Heart left ventricle (tissue), 16 donors: ENCODE measurements around the gene PKDCC. TPM values are rescaled to one million over a fixed set of nuclear protein-coding genes. Genes with fewer than 3 reads are reported as not detected.
"Not testable (repeated sequence)": the region's sequence is repeated elsewhere in the genome, so short reads cannot be mapped to it uniquely, and the experiment has no call there.

Source experiments
- ATAC-seq, 4 donors: fragments of 200-7000 bp; cut with Tn5 transposase; one replicate each; pipeline ENCODE4 v1.9.1; 2020 to 2022; ENCODE audit warnings: moderate library complexity in 4 of 4, mild to moderate bottlenecking in 3 of 4, moderate number of reproducible peaks in 1 of 4
- DNase-seq, 5 donors: peaks; one replicate each; pipeline ENCODE4 v3.0.0-alpha.2; 2020
- H3K27ac ChIP-seq, 12 donors: fragments of 200-600 bp; sonication (generic) in 4 of 12; one replicate each; pipeline versions ENCODE4 v1.5.0 to v1.8.0; 2016 to 2022; ENCODE audit warnings: mild to moderate bottlenecking in 2 of 12
- H3K27me3 ChIP-seq, 9 donors: fragments of 200-600 bp; sonication (generic) in 2 of 9; one replicate each; pipeline versions ENCODE4 v1.5.1 to v1.8.0; 2016 to 2022; ENCODE audit warnings: mild to moderate bottlenecking in 3 of 9
- H3K36me3 ChIP-seq, 9 donors: fragments of 200-600 bp; sonication (generic) in 2 of 9; one replicate each; pipeline versions ENCODE4 v1.5.0 to v1.8.0; 2018 to 2022; ENCODE audit warnings: mild to moderate bottlenecking in 2 of 9
- H3K4me1 ChIP-seq, 12 donors: fragments of 200-600 bp; sonication (generic) in 4 of 12; one replicate each; pipeline versions ENCODE4 v1.5.0 to v1.8.0; 2016 to 2022; ENCODE audit warnings: mild to moderate bottlenecking in 3 of 12
- H3K4me3 ChIP-seq, 12 donors: fragments of 200-600 bp; sonication (generic) in 4 of 12; one replicate each; pipeline versions ENCODE4 v1.5.0 to v1.8.0; 2017 to 2022; ENCODE audit warnings: mild to moderate bottlenecking in 9 of 12, moderate library complexity in 4 of 12
- H3K9me3 ChIP-seq, 12 donors: fragments of 200-600 bp; sonication (generic) in 4 of 12; one replicate each; pipeline versions ENCODE4 v1.5.0 to v1.8.0; 2016 to 2022; ENCODE audit warnings: mild to moderate bottlenecking in 1 of 12
- POLR2A ChIP-seq, 2 donors: fragments of 450-650 bp; IDR thresholded peaks; one replicate each; pipeline ENCODE4 v1.6.1; 2017; ENCODE audit warnings: antibody characterized with exemption in 2 of 2, mild to moderate bottlenecking in 2 of 2, moderate library complexity in 2 of 2
- WGBS, 4 donors: extraction: QIAGEN DNeasy Blood & Tissue Kit in 2 of 4; methylation state at CpG; one replicate each; pipeline versions ENCODE4 v1.1.5 to v1.1.7; 2013 to 2018; 5-methylcytosine and 5-hydroxymethylcytosine counted together
- intact Hi-C, 10 donors: fragments of 100-400 bp; cut with DNase I; formaldehyde crosslinking; loops; one replicate each; pipeline versions ENCODE4 v1.11.1 to v1.14.2; 2022
- polyA plus RNA-seq, 2 donors: library from polyadenylated mRNA; stranded (reverse); fragments of 200-250 nt; gene quantifications; one replicate each; pipeline ENCODE4 v1.2.3, GENCODE V29; 2013
- total RNA-seq, 9 donors: library from RNA; depleted of rRNA in 2 of 9; stranded (reverse); fragments of >200 nt in 2 of 9; fragmentation: NEBNext Ultra II Directional in 3 of 9; extraction: Animal tissue kit (Norgen Biotek cat#: 25700) in 3 of 9; gene quantifications; one replicate each; pipeline versions ENCODE4 v1.1.0 to v1.2.4, GENCODE V29; 2016 to 2023
- TF ChIP-seq, protein P1 (sequence below), 12 donors: fragments of 200-600 bp; sonication (generic) in 4 of 12; IDR thresholded peaks; one replicate each; pipeline versions ENCODE4 v1.5.0 to v1.8.0; 2018 to 2022; ENCODE audit warnings: antibody characterized with exemption in 12 of 12, mild to moderate bottlenecking in 5 of 12
- donor health status: ischemic (EF 13 %, LVEDD 7.1; RV severe dilation, severe dysfunction).
- donor health status: healthy with polysubstance abuse.
- donor health status: DM: no; HTN: yes; CAD: no.
- donor health status: DM: no; HTN: no; CAD: no.
- donor health status: ischemic (EF 25% LVEDD 6.9; RV normal size, moderate dysfunction).
- donor health status: ischemic (EF 25% LVEDD 5.7; RV mildly dilated, moderate dysfunction).
- donor health status: healthy.
- donor health status: DM: yes; HTN: yes; CAD: no.
- donor health status: ischemic (EF 35%, LVEDD 5.7; RV mildly dilated, moderate dysfunction).
- donor health status: nonischemic (EF 11% LVEDD 7.7; RV severe dilation, severe dysfunction).
- donor health status: DM: yes; HTN: yes; CAD: no.
- donor health status: PGD.
- donor health status: ischemic (EF 29% LVEDD 5.4; RV normal size, mild dysfunction).
- donor health status: nonischemic (EF 23%, LVEDD 6.1; RV moderate dilation, normal function).

PKDCC gene
- total and polyA plus RNA-seq, 11 donors: 22.7 to 124 (median 53.2) TPM

DNA sequence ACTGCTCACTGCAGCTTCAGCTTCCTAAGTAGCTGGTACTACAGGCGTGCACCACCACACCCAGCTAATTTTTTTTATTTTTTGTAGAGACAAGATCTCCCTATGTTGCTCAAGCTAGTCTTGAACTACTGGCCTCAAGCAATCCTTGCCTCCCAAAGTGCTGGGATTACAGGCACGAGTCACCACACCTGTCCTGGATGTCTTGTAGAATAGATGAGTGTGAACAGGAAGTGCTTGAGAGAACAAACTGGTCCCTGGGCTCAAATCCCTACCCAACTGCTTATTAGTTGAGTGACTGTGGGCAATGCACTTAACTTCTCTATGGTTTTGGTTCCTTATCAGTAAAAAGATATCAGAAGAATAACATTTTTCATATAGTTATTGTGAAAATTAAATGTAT is 34.2 kb downstream of the PKDCC start:
- TF ChIP-seq POLR2A (IDR thresholded peaks at IDR 0.05): no peak
- TF ChIP-seq, protein P1, sequence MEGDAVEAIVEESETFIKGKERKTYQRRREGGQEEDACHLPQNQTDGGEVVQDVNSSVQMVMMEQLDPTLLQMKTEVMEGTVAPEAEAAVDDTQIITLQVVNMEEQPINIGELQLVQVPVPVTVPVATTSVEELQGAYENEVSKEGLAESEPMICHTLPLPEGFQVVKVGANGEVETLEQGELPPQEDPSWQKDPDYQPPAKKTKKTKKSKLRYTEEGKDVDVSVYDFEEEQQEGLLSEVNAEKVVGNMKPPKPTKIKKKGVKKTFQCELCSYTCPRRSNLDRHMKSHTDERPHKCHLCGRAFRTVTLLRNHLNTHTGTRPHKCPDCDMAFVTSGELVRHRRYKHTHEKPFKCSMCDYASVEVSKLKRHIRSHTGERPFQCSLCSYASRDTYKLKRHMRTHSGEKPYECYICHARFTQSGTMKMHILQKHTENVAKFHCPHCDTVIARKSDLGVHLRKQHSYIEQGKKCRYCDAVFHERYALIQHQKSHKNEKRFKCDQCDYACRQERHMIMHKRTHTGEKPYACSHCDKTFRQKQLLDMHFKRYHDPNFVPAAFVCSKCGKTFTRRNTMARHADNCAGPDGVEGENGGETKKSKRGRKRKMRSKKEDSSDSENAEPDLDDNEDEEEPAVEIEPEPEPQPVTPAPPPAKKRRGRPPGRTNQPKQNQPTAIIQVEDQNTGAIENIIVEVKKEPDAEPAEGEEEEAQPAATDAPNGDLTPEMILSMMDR (IDR thresholded peaks at IDR 0.05): no peak
- no peaks in the 10 kb centered on the region for H3K9me3 ChIP-seq
- intact Hi-C loops: no loop called here
- H3K4me3 ChIP-seq: no peak overlapping the region
- no peaks in the 10 kb centered on the region for H3K36me3 ChIP-seq
- peaks cover 0 to 21% (median 0%) of the 10 kb centered on the region in 12 donors for H3K4me1 ChIP-seq
- ATAC-seq (no peak), DNase-seq (no peak)
- H3K27me3 ChIP-seq: no peaks in the 10 kb centered on the region
- H3K27ac ChIP-seq: no peak overlapping the region
- 94 to 98% (median 96%) methylated on average over 2 of the region's 2 CpGs for WGBS, 4 donors

DNA sequence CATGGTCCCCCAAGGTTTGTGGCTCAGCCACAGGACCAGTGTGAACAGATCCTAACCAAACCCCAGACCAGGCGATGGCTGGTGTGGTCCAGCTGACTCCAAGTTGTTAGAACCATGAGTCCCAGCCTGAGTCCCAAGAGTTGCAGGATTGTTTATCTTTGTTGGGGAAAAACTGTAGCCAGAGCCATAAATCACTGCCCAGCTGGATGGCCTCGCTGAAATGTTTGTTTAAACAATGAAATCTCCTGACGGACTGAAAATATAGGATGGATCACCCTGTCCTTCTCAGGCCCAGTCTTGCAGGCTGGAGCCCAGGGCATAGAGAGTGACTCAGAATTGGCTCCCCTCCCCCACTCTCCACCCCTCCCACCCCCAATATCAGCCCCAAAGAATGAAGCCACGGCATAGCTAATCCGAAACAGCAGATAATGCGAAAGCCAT is 36.4 kb downstream of the PKDCC start:
- Histone ChIP-seq H3K9me3 (no peaks in the 10 kb centered on the region), H3K36me3 (no peaks in the 10 kb centered on the region), H3K27ac (peak overlapping the region in 6 of 12 donors; percentile 0 to 47 (median 30)), H3K4me3 (no peak overlapping the region), H3K27me3 (no peaks in the 10 kb centered on the region), H3K4me1 (peaks cover 0 to 21% (median 0%) of the 10 kb centered on the region in 12 donors)
- intact Hi-C loops: no loop called here
- no peak for TF ChIP-seq POLR2A (IDR thresholded peaks at IDR 0.05)
- TF ChIP-seq, protein P1 (IDR thresholded peaks at IDR 0.05): no peak
- peak; percentile 57 to 84 (median 72) for ATAC-seq
- peak in 3 of 5 donors; percentile 44 to 67 (median 66) for DNase-seq
- 60 to 78% (median 72%) methylated on average over 6 of the region's 6 CpGs for WGBS, 4 donors

DNA sequence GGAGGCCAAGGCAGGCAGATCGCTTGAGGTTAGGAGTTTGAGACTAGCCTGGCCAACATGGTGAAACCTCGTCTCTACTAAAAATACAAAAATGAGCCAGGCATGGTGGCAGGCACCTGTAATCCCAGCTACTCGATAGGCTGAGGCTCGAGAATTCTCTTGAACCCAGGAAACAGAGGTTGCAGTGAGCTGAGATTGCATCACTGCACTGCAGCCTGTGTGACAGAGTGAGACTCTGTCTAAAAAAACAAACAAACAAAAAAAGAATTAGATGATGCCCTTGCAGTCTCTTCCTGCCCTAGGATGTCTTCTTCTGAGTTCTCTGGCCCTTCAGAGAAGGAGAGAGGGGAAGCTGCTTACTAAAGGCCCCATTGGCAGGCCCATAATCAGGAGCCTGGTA is 37.2 kb downstream of the PKDCC start:
- H3K27ac ChIP-seq: peak overlapping the region in 3 of 12 donors; percentile 0 to 47 (median 11)
- WGBS, 4 donors: 93 to 97% (median 94%) methylated on average over 4 of the region's 4 CpGs
- not testable (repeated sequence) for ATAC-seq, H3K9me3 ChIP-seq, H3K27me3 ChIP-seq, DNase-seq, H3K4me3 ChIP-seq, H3K36me3 ChIP-seq
- peaks cover 0 to 21% (median 0%) of the 10 kb centered on the region in 12 donors for H3K4me1 ChIP-seq
- intact Hi-C loops: loop anchor here in 6 of 10 donors (5.0 kb wide), 1 partner anchor 233 kb away; no protein-coding TSS in a partner anchor

DNA sequence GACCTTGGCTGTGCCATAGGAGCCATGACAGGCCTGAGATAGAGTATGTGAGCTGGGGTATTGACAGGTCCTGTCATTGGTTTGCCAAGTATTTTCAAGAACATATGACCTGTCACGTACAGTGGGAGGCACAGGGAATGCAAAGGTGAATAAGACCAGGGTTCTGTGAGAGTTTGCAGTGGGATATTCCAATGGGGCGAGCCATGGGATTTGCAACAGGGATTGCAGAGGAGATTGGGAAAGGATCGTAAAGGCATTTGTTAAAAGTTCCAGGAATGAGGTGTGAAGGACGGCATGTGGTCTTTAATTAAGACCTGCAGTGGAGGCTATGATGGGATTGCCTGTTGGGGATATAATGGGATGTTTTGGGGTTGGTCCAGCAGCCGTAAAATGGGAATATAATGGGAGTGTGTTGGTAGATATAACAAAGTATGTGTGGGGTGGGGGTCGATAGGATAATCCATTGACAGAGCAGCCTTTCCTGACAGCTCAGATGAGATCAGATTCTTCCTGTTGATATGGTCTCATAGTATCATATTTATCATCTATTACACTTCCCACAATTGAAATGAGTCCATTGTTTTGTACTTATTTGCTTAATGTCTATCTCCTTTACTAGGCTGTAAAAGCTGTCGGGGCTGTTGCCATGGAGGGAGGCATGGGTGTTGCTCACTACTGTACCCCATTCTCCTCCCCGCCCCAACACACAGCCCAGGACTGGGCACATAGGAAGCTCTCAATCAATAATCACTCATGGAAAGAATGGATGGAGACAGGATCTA is 38.1 kb downstream of the PKDCC start:
- Histone ChIP-seq H3K4me3 (no peak overlapping the region), H3K27ac (no peak overlapping the region), H3K9me3 (no peaks in the 10 kb centered on the region), H3K27me3 (no peaks in the 10 kb centered on the region), H3K4me1 (peaks cover 0 to 21% (median 0%) of the 10 kb centered on the region in 12 donors), H3K36me3 (no peaks in the 10 kb centered on the region)
- no peak for TF ChIP-seq POLR2A (IDR thresholded peaks at IDR 0.05)
- TF ChIP-seq, protein P1 (IDR thresholded peaks at IDR 0.05): no peak
- no peak for DNase-seq
- intact Hi-C loops: loop anchor here (1.0 to 5.0 kb wide), 4 partner anchors 217 to 234 kb away; no protein-coding TSS in a partner anchor
- 67 to 75% (median 72%) methylated on average over 8 of the region's 8 CpGs for WGBS, 4 donors
- ATAC-seq: peak in 2 of 4 donors; percentile 20
